ENCODE results near the gene NINJ2.

DNA sequence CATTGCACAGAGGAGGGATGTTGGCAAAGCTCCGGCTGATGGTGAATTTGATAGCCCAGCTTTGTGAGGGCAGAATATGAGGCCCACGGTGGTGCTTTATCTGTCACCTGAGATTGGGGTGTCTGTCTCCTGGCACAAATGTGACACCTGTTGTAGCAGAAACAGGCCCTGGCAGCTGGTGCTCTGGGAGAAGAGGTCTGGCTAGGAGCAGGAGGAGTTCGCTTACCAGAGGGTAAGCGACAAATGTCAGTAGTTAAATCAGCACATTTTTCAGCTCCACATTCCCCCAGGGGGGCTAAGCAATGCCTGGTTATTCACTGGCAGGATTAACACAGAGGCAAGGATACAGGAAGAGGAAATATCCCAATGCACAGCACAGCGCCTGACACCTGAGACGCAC lies 132.4 kb downstream of the NINJ2 start:
- TF ChIP-seq POLR2A (IDR thresholded peaks at IDR 0.05; ENCODE audit: low read depth, low read length), result no peak
- TF ChIP-seq, protein P1, sequence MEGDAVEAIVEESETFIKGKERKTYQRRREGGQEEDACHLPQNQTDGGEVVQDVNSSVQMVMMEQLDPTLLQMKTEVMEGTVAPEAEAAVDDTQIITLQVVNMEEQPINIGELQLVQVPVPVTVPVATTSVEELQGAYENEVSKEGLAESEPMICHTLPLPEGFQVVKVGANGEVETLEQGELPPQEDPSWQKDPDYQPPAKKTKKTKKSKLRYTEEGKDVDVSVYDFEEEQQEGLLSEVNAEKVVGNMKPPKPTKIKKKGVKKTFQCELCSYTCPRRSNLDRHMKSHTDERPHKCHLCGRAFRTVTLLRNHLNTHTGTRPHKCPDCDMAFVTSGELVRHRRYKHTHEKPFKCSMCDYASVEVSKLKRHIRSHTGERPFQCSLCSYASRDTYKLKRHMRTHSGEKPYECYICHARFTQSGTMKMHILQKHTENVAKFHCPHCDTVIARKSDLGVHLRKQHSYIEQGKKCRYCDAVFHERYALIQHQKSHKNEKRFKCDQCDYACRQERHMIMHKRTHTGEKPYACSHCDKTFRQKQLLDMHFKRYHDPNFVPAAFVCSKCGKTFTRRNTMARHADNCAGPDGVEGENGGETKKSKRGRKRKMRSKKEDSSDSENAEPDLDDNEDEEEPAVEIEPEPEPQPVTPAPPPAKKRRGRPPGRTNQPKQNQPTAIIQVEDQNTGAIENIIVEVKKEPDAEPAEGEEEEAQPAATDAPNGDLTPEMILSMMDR (IDR thresholded peaks at IDR 0.05 in 2 of 3, conservative IDR thresholded peaks at IDR 0.05 in 1 of 3; ENCODE audit: control insufficient read depth in 2 of 3, extremely low read depth in 1 of 3, insufficient read depth in 1 of 3, low read depth in 3 of 3, low read length in 3 of 3), result no peak
- TF ChIP-seq MXI1 (IDR thresholded peaks at IDR 0.05; ENCODE audit: low read depth, low read length), result no peak
- TF ChIP-seq, protein P2, sequence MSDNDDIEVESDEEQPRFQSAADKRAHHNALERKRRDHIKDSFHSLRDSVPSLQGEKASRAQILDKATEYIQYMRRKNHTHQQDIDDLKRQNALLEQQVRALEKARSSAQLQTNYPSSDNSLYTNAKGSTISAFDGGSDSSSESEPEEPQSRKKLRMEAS (IDR thresholded peaks at IDR 0.05; ENCODE audit: low read depth, low read length), result no peak
- no peak for TF ChIP-seq EP300 (IDR thresholded peaks at IDR 0.05; ENCODE audit: borderline replicate concordance in 1 of 2, control insufficient read depth in 1 of 2, low read depth in 2 of 2, low read length in 2 of 2)
- TF ChIP-seq SMC3 (IDR thresholded peaks at IDR 0.05; ENCODE audit: borderline replicate concordance, low read length), result no peak
- TF ChIP-seq, protein P3, sequence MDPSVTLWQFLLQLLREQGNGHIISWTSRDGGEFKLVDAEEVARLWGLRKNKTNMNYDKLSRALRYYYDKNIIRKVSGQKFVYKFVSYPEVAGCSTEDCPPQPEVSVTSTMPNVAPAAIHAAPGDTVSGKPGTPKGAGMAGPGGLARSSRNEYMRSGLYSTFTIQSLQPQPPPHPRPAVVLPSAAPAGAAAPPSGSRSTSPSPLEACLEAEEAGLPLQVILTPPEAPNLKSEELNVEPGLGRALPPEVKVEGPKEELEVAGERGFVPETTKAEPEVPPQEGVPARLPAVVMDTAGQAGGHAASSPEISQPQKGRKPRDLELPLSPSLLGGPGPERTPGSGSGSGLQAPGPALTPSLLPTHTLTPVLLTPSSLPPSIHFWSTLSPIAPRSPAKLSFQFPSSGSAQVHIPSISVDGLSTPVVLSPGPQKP (IDR thresholded peaks at IDR 0.05; ENCODE audit: low read depth, low read length), result no peak

Data from GM12878 (cell line).